SJSA1 (cell line): Measurements from ENCODE around the gene PI4KA. TPM values are rescaled to one million over a fixed set of nuclear protein-coding genes. Genes with fewer than 3 reads are reported as not detected.
"Not testable (repeated sequence)": the region's sequence is repeated elsewhere in the genome, so short reads cannot be mapped to it uniquely, and the experiment has no call there.

Experiments
- DNase-seq, 2 experiments: peaks; one replicate each; pipeline ENCODE4 v3.0.0-alpha.2; 2015 to 2020; ENCODE audit warnings: low spot score in 2 of 2, low read depth in 1 of 2
- H3K27ac ChIP-seq: fragments of 250-450 bp; sonication (Bioruptor Pico); 2 replicates; pipeline ENCODE4 v1.5.1; 2020; ENCODE audit warnings: mild to moderate bottlenecking, moderate library complexity
- H3K27me3 ChIP-seq: fragments of 250-450 bp; sonication (Bioruptor Pico); replicated peaks from 2 replicates; pipeline ENCODE4 v1.5.1; 2020; ENCODE audit warnings: mild to moderate bottlenecking, moderate library complexity
- H3K36me3 ChIP-seq: fragments of 250-450 bp; sonication (Bioruptor Pico); 2 replicates; pipeline ENCODE4 v1.5.1; 2020; ENCODE audit warnings: mild to moderate bottlenecking
- H3K4me1 ChIP-seq: fragments of 250-450 bp; sonication (Bioruptor Pico); replicated peaks from 2 replicates; pipeline ENCODE4 v1.6.1; 2021; ENCODE audit warnings: mild to moderate bottlenecking
- H3K4me3 ChIP-seq: fragments of 250-450 bp; sonication (Bioruptor Pico); 2 replicates; pipeline ENCODE4 v1.5.1; 2020; ENCODE audit warnings: mild to moderate bottlenecking
- H3K9me3 ChIP-seq: fragments of 250-450 bp; sonication (Bioruptor Pico); replicated peaks from 2 replicates; pipeline ENCODE4 v1.5.1; 2020; ENCODE audit warnings: mild to moderate bottlenecking
- total RNA-seq: library from RNA; depleted of rRNA; stranded (reverse); fragments of >200 nt; shearing (Covaris generic); gene quantifications from 2 replicates; pipeline ENCODE4 v1.2.3, GENCODE V29; 2014

PI4KA gene
- total RNA-seq, 1 experiment from 2014 or later: 29.6 TPM

GRCh38 chr22:20852503-20852902 lies 6.1 kb downstream of the PI4KA start:
- no peaks in the 10 kb centered on the region for H3K27me3 ChIP-seq
- H3K36me3 ChIP-seq: no peaks in the 10 kb centered on the region
- H3K27ac ChIP-seq: no peak overlapping the region
- H3K9me3 ChIP-seq: no peaks in the 10 kb centered on the region
- peaks cover 7% of the 10 kb centered on the region for H3K4me1 ChIP-seq
- H3K4me3 ChIP-seq: no peak overlapping the region
- no peak for DNase-seq

GRCh38 chr22:20852076-20852475 lies 6.5 kb downstream of the PI4KA start:
- DNase-seq: no peak
- Histone ChIP-seq H3K27me3 (no peaks in the 10 kb centered on the region), H3K9me3 (no peaks in the 10 kb centered on the region), H3K4me1 (peaks cover 2% of the 10 kb centered on the region), H3K27ac (no peak overlapping the region), H3K4me3 (no peak overlapping the region), H3K36me3 (no peaks in the 10 kb centered on the region)

GRCh38 chr22:20847318-20847822 lies 11.2 kb downstream of the PI4KA start:
- Histone ChIP-seq H3K27ac (no peak overlapping the region), H3K36me3 (no peaks in the 10 kb centered on the region), H3K4me1 (no peaks in the 10 kb centered on the region), H3K9me3 (no peaks in the 10 kb centered on the region; the same call in none of the 2 replicates), H3K27me3 (no peaks in the 10 kb centered on the region), H3K4me3 (no peak overlapping the region)
- no peak for DNase-seq

GRCh38 chr22:20844055-20845037 lies 14.3 kb downstream of the PI4KA start:
- no peaks in the 10 kb centered on the region; the same call in none of the 2 replicates for H3K9me3 ChIP-seq
- no peak overlapping the region for H3K4me3 ChIP-seq
- H3K4me1 ChIP-seq: no peaks in the 10 kb centered on the region
- H3K36me3 ChIP-seq: no peaks in the 10 kb centered on the region
- DNase-seq: no peak
- H3K27me3 ChIP-seq: no peaks in the 10 kb centered on the region
- H3K27ac ChIP-seq: no peak overlapping the region

- Histone ChIP-seq H3K9me3 (no peaks in the 10 kb centered on the region; the same call in none of the 2 replicates), H3K4me3 (no peak overlapping the region), H3K36me3 (no peaks in the 10 kb centered on the region), H3K27me3 (no peaks in the 10 kb centered on the region), H3K4me1 (no peaks in the 10 kb centered on the region), H3K27ac (no peak overlapping the region)
- DNase-seq: no peak
Measured at GRCh38 chr22:20843501-20843900, 15.1 kb downstream of the PI4KA start.

- Histone ChIP-seq H3K36me3 (no peaks in the 10 kb centered on the region), H3K9me3 (no peaks in the 10 kb centered on the region; the same call in none of the 2 replicates), H3K4me3 (no peak overlapping the region), H3K27me3 (no peaks in the 10 kb centered on the region), H3K4me1 (no peaks in the 10 kb centered on the region), H3K27ac (no peak overlapping the region)
- DNase-seq: no peak
Measured at GRCh38 chr22:20840646-20841371, 17.8 kb downstream of the PI4KA start.

GRCh38 chr22:20839837-20840645 lies 18.6 kb downstream of the PI4KA start:
- no peak overlapping the region for H3K4me3 ChIP-seq
- DNase-seq: no peak
- H3K9me3 ChIP-seq: no peaks in the 10 kb centered on the region; the same call in none of the 2 replicates
- no peaks in the 10 kb centered on the region for H3K36me3 ChIP-seq
- no peaks in the 10 kb centered on the region for H3K4me1 ChIP-seq
- no peaks in the 10 kb centered on the region for H3K27me3 ChIP-seq
- H3K27ac ChIP-seq: no peak overlapping the region

GRCh38 chr22:20839354-20839753 lies 19.3 kb downstream of the PI4KA start:
- not testable (repeated sequence) for H3K4me3 ChIP-seq, DNase-seq, H3K4me1 ChIP-seq, H3K27ac ChIP-seq, H3K9me3 ChIP-seq, H3K36me3 ChIP-seq, H3K27me3 ChIP-seq

- Histone ChIP-seq H3K4me3 (no peak overlapping the region), H3K9me3 (no peaks in the 10 kb centered on the region), H3K27me3 (no peaks in the 10 kb centered on the region), H3K36me3 (peaks cover 22% of the 10 kb centered on the region), H3K4me1 (no peaks in the 10 kb centered on the region), H3K27ac (no peak overlapping the region)
- no peak for DNase-seq
Measured at GRCh38 chr22:20836987-20837823, 21.4 kb downstream of the PI4KA start.

GRCh38 chr22:20834725-20835124 lies 23.9 kb downstream of the PI4KA start:
- no peaks in the 10 kb centered on the region for H3K9me3 ChIP-seq
- no peak overlapping the region for H3K4me3 ChIP-seq
- no peak overlapping the region for H3K27ac ChIP-seq
- H3K27me3 ChIP-seq: no peaks in the 10 kb centered on the region
- DNase-seq: no peak
- peaks cover 41% of the 10 kb centered on the region for H3K36me3 ChIP-seq
- no peaks in the 10 kb centered on the region for H3K4me1 ChIP-seq

GRCh38 chr22:20834206-20834605 lies 24.4 kb downstream of the PI4KA start:
- no peaks in the 10 kb centered on the region for H3K4me1 ChIP-seq
- no peaks in the 10 kb centered on the region for H3K27me3 ChIP-seq
- no peak overlapping the region for H3K4me3 ChIP-seq
- H3K9me3 ChIP-seq: no peaks in the 10 kb centered on the region
- peaks cover 41% of the 10 kb centered on the region for H3K36me3 ChIP-seq
- DNase-seq: no peak
- no peak overlapping the region for H3K27ac ChIP-seq

GRCh38 chr22:20833225-20833665 lies 25.4 kb downstream of the PI4KA start:
- H3K4me3 ChIP-seq: no peak overlapping the region
- no peak for DNase-seq
- H3K27ac ChIP-seq: no peak overlapping the region
- H3K9me3 ChIP-seq: no peaks in the 10 kb centered on the region
- peaks cover 41% of the 10 kb centered on the region for H3K36me3 ChIP-seq
- no peaks in the 10 kb centered on the region for H3K27me3 ChIP-seq
- H3K4me1 ChIP-seq: no peaks in the 10 kb centered on the region
